SK-N-SH treated with all-trans-retinoic acid at 6 μM for 48 hours (cell line): ENCODE measurements around the gene LSAMP.

ENCODE experiments used
- ATAC-seq: fragments of 200-7000 bp; cut with Tn5 transposase; 3 replicates; pipeline ENCODE4 v1.9.1; 2020; ENCODE audit warnings: mild to moderate bottlenecking, moderate library complexity
- ARNTL ChIP-seq: fragments of 450-650 bp; formaldehyde crosslinking; IDR thresholded peaks from 2 replicates; pipeline ENCODE4 v1.5.0; 2020; ENCODE audit warnings: low read depth, mild to moderate bottlenecking, moderate library complexity, borderline replicate concordance
- BACH2 ChIP-seq: fragments of 250-450 bp; sonication (Bioruptor Pico); IDR thresholded peaks from 2 replicates; pipeline ENCODE4 v1.9.0; 2021; ENCODE audit warnings: mild to moderate bottlenecking, borderline replicate concordance
- CSDC2 ChIP-seq: fragments of 250-450 bp; sonication (Bioruptor Pico); IDR thresholded peaks from 2 replicates; pipeline ENCODE4 v1.5.0; 2020; ENCODE audit warnings: mild to moderate bottlenecking, moderate library complexity
- ESRRG ChIP-seq: fragments of 250-450 bp; sonication (Bioruptor Pico); IDR thresholded peaks from 2 replicates; pipeline ENCODE4 v1.6.1; 2021; ENCODE audit warnings: mild to moderate bottlenecking
- GLIS3 ChIP-seq: fragments of 250-450 bp; sonication (Bioruptor Pico); IDR thresholded peaks from 2 replicates; pipeline ENCODE4 v1.5.0; 2020; ENCODE audit warnings: mild to moderate bottlenecking, moderate library complexity
- ISL1 ChIP-seq: fragments of 250-450 bp; sonication (Bioruptor Pico); IDR thresholded peaks from 2 replicates; pipeline ENCODE4 v2.1.2; 2022; ENCODE audit warnings: mild to moderate bottlenecking, moderate library complexity
- PPARA ChIP-seq: fragments of 250-450 bp; sonication (Bioruptor Pico); IDR thresholded peaks from 2 replicates; pipeline ENCODE4 v1.5.0; 2020; ENCODE audit warnings: mild to moderate bottlenecking, borderline replicate concordance
- RARB ChIP-seq: fragments of 250-450 bp; sonication (Bioruptor Pico); IDR thresholded peaks from 2 replicates; pipeline ENCODE4 v1.8.0; 2021; ENCODE audit warnings: mild to moderate bottlenecking, moderate library complexity
- SNAI2 ChIP-seq: fragments of 250-450 bp; sonication (Bioruptor Pico); IDR thresholded peaks from 2 replicates; pipeline ENCODE4 v1.5.0; 2020; ENCODE audit warnings: mild to moderate bottlenecking, moderate library complexity
- TCF4 ChIP-seq: fragments of 250-450 bp; sonication (Bioruptor Pico); IDR thresholded peaks from 2 replicates; pipeline ENCODE4 v1.8.0; 2021; ENCODE audit warnings: mild to moderate bottlenecking, moderate library complexity, borderline replicate concordance
- TOX ChIP-seq: fragments of 250-450 bp; sonication (Bioruptor Pico); IDR thresholded peaks from 2 replicates; pipeline ENCODE4 v1.8.0; 2021; ENCODE audit warnings: mild to moderate bottlenecking, moderate library complexity, borderline replicate concordance
- ZC3H10 ChIP-seq: fragments of 250-450 bp; sonication (Bioruptor Pico); IDR thresholded peaks from 2 replicates; pipeline ENCODE4 v1.5.1; 2021; ENCODE audit warnings: mild to moderate bottlenecking, moderate library complexity
- ZFP3 ChIP-seq: fragments of 250-450 bp; sonication (Bioruptor Pico); IDR thresholded peaks from 2 replicates; pipeline ENCODE4 v1.5.0; 2020; ENCODE audit warnings: mild to moderate bottlenecking, moderate library complexity
- ZFP30 ChIP-seq: fragments of 450-650 bp; formaldehyde crosslinking; IDR thresholded peaks from 2 replicates; pipeline ENCODE4 v1.5.0; 2022; ENCODE audit warnings: mild to moderate bottlenecking, moderate library complexity
- ZNF565 ChIP-seq: fragments of 450-650 bp; formaldehyde crosslinking; conservative IDR thresholded peaks from 2 replicates; pipeline ENCODE4 v1.5.0; 2020; ENCODE audit warnings: low read depth, mild to moderate bottlenecking, moderate library complexity
- ZNF70 ChIP-seq: fragments of 450-650 bp; formaldehyde crosslinking; IDR thresholded peaks from 2 replicates; pipeline ENCODE4 v1.5.0; 2020; ENCODE audit warnings: mild to moderate bottlenecking, moderate library complexity
- ZNF8 ChIP-seq: fragments of 450-650 bp; formaldehyde crosslinking; IDR thresholded peaks from 2 replicates; pipeline ENCODE4 v1.5.0; 2020; ENCODE audit warnings: mild to moderate bottlenecking, moderate library complexity
- TF ChIP-seq, protein P1 (sequence below): fragments of 250-450 bp; sonication (Bioruptor Pico); IDR thresholded peaks from 2 replicates; pipeline ENCODE4 v1.8.0; 2020; ENCODE audit warnings: mild to moderate bottlenecking, moderate library complexity, borderline replicate concordance
- TF ChIP-seq, protein P2 (sequence below): fragments of 250-450 bp; sonication (Bioruptor Pico); IDR thresholded peaks from 2 replicates; pipeline ENCODE4 v1.5.0; 2020; ENCODE audit warnings: mild to moderate bottlenecking, moderate library complexity
- TF ChIP-seq, protein P3 (sequence below): fragments of 250-450 bp; sonication (Bioruptor Pico); IDR thresholded peaks from 2 replicates; pipeline ENCODE4 v1.5.1; 2021; ENCODE audit warnings: mild to moderate bottlenecking, moderate library complexity
- TF ChIP-seq, protein P4 (sequence below): fragments of 250-450 bp; sonication (Bioruptor Pico); IDR thresholded peaks from 2 replicates; pipeline ENCODE4 v1.8.0; 2021; ENCODE audit warnings: low read depth, mild to moderate bottlenecking, moderate library complexity, borderline replicate concordance
- TF ChIP-seq, protein P5 (sequence below): fragments of 250-450 bp; sonication (Bioruptor Pico); IDR thresholded peaks from 2 replicates; pipeline ENCODE4 v1.5.1; 2020; ENCODE audit warnings: low read depth, mild to moderate bottlenecking, moderate library complexity

LSAMP gene

GRCh38 chr3:116316771-116317170, 128.5 kb downstream of the LSAMP start:
- TF ChIP-seq PPARA (CRISPR knock-in tag) (no peak), RARB (CRISPR knock-in tag) (no peak), CSDC2 (CRISPR knock-in tag) (no peak), GLIS3 (CRISPR knock-in tag) (no peak), SNAI2 (CRISPR knock-in tag) (no peak), ZNF565 (CRISPR knock-in tag) (no peak), ZNF70 (CRISPR knock-in tag) (no peak), ISL1 (no peak), ZC3H10 (CRISPR knock-in tag) (no peak), ESRRG (CRISPR knock-in tag) (no peak), TCF4 (CRISPR knock-in tag) (no peak), ZFP3 (CRISPR knock-in tag) (no peak)
- TF ChIP-seq, protein P1, sequence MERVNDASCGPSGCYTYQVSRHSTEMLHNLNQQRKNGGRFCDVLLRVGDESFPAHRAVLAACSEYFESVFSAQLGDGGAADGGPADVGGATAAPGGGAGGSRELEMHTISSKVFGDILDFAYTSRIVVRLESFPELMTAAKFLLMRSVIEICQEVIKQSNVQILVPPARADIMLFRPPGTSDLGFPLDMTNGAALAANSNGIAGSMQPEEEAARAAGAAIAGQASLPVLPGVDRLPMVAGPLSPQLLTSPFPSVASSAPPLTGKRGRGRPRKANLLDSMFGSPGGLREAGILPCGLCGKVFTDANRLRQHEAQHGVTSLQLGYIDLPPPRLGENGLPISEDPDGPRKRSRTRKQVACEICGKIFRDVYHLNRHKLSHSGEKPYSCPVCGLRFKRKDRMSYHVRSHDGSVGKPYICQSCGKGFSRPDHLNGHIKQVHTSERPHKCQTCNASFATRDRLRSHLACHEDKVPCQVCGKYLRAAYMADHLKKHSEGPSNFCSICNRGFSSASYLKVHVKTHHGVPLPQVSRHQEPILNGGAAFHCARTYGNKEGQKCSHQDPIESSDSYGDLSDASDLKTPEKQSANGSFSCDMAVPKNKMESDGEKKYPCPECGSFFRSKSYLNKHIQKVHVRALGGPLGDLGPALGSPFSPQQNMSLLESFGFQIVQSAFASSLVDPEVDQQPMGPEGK (CRISPR knock-in tag) = no peak
- TF ChIP-seq, protein P2, sequence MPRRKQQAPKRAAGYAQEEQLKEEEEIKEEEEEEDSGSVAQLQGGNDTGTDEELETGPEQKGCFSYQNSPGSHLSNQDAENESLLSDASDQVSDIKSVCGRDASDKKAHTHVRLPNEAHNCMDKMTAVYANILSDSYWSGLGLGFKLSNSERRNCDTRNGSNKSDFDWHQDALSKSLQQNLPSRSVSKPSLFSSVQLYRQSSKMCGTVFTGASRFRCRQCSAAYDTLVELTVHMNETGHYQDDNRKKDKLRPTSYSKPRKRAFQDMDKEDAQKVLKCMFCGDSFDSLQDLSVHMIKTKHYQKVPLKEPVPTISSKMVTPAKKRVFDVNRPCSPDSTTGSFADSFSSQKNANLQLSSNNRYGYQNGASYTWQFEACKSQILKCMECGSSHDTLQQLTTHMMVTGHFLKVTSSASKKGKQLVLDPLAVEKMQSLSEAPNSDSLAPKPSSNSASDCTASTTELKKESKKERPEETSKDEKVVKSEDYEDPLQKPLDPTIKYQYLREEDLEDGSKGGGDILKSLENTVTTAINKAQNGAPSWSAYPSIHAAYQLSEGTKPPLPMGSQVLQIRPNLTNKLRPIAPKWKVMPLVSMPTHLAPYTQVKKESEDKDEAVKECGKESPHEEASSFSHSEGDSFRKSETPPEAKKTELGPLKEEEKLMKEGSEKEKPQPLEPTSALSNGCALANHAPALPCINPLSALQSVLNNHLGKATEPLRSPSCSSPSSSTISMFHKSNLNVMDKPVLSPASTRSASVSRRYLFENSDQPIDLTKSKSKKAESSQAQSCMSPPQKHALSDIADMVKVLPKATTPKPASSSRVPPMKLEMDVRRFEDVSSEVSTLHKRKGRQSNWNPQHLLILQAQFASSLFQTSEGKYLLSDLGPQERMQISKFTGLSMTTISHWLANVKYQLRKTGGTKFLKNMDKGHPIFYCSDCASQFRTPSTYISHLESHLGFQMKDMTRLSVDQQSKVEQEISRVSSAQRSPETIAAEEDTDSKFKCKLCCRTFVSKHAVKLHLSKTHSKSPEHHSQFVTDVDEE (CRISPR knock-in tag) = no peak
- TF ChIP-seq, protein P3, sequence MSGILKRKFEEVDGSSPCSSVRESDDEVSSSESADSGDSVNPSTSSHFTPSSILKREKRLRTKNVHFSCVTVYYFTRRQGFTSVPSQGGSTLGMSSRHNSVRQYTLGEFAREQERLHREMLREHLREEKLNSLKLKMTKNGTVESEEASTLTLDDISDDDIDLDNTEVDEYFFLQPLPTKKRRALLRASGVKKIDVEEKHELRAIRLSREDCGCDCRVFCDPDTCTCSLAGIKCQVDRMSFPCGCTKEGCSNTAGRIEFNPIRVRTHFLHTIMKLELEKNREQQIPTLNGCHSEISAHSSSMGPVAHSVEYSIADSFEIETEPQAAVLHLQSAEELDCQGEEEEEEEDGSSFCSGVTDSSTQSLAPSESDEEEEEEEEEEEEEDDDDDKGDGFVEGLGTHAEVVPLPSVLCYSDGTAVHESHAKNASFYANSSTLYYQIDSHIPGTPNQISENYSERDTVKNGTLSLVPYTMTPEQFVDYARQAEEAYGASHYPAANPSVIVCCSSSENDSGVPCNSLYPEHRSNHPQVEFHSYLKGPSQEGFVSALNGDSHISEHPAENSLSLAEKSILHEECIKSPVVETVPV (CRISPR knock-in tag) = no peak
- no peak for ATAC-seq

DNA sequence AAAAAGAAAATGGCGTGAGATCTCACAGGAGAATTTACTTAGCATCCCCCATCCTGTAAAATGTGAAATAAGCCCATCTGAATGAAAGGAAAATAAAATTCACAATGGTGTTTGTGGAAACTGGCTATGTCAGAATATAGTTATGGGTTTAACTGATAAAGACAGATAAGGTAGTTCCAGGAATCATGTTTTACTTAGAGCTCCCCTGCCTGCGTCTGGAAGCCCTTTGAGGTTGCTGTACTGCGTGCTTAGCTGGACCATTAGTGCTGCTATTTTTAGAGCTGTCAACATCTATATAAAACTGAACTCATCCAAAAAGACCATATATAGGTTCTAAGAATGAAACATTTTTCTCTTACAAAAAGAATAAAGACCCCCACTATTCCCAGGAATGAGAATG, 130.8 kb downstream of the LSAMP start:
- peak; percentile 98 for ATAC-seq
- 0 out of 2 replicates have a peak, but pooled peaks have one; percentile 45 for TF ChIP-seq ZFP3 (CRISPR knock-in tag)
- peak; percentile 70; the same call in 1 of the 2 replicates for TF ChIP-seq ZC3H10 (CRISPR knock-in tag)
- TF ChIP-seq PPARA (CRISPR knock-in tag) = no peak
- no peak for TF ChIP-seq SNAI2 (CRISPR knock-in tag)
- no peak for TF ChIP-seq ARNTL (CRISPR knock-in tag)
- no peak for TF ChIP-seq ZNF70 (CRISPR knock-in tag)
- peak; percentile 92; the same call in 1 of the 2 replicates for TF ChIP-seq TOX (CRISPR knock-in tag)
- no peak for TF ChIP-seq RARB (CRISPR knock-in tag)
- TF ChIP-seq ISL1 = peak; percentile 88
- no peak for TF ChIP-seq ZFP30 (CRISPR knock-in tag)
- no peak for TF ChIP-seq ZNF8
- TF ChIP-seq, all 23 proteins: peak for 4

DNA sequence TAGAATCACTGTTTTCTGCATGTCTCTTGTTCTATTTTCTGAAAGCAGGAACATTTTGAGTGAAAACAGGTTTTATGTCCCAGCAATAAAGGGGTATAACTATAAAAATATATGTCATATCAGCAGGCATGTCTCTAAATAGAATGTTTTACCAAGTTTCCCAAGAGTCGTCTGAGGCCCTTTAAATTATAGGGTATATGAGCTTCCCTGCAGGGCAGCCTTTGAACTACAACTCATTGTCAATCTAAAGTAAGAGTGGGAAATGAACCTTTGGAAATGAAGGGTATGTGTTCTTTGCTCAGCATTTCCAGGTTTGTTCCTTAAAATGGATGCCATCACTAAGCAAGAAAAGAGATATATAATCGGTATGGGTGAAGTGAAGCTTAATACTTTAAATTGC, 138.6 kb downstream of the LSAMP start:
- TF ChIP-seq ISL1 (no peak), ESRRG (CRISPR knock-in tag) (no peak), ZNF565 (CRISPR knock-in tag) (no peak), BACH2 (no peak)
- ATAC-seq = no peak

GRCh38 chr3:116306149-116306548, 139.1 kb downstream of the LSAMP start:
- ATAC-seq = no peak
- TF ChIP-seq ISL1 = no peak
- no peak for TF ChIP-seq ZNF70 (CRISPR knock-in tag)
- no peak for TF ChIP-seq CSDC2 (CRISPR knock-in tag)
- TF ChIP-seq, protein P1 (CRISPR knock-in tag) = no peak
- TF ChIP-seq, protein P3 (CRISPR knock-in tag) = no peak
- no peak for TF ChIP-seq ZC3H10 (CRISPR knock-in tag)
- TF ChIP-seq, protein P4, sequence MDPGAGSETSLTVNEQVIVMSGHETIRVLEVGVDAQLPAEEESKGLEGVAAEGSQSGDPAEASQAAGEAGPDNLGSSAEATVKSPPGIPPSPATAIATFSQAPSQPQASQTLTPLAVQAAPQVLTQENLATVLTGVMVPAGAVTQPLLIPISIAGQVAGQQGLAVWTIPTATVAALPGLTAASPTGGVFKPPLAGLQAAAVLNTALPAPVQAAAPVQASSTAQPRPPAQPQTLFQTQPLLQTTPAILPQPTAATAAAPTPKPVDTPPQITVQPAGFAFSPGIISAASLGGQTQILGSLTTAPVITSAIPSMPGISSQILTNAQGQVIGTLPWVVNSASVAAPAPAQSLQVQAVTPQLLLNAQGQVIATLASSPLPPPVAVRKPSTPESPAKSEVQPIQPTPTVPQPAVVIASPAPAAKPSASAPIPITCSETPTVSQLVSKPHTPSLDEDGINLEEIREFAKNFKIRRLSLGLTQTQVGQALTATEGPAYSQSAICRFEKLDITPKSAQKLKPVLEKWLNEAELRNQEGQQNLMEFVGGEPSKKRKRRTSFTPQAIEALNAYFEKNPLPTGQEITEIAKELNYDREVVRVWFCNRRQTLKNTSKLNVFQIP (CRISPR knock-in tag) = no peak
- TF ChIP-seq BACH2 = no peak
- no peak for TF ChIP-seq ZFP3 (CRISPR knock-in tag)
- no peak for TF ChIP-seq RARB (CRISPR knock-in tag)
- TF ChIP-seq, protein P5, sequence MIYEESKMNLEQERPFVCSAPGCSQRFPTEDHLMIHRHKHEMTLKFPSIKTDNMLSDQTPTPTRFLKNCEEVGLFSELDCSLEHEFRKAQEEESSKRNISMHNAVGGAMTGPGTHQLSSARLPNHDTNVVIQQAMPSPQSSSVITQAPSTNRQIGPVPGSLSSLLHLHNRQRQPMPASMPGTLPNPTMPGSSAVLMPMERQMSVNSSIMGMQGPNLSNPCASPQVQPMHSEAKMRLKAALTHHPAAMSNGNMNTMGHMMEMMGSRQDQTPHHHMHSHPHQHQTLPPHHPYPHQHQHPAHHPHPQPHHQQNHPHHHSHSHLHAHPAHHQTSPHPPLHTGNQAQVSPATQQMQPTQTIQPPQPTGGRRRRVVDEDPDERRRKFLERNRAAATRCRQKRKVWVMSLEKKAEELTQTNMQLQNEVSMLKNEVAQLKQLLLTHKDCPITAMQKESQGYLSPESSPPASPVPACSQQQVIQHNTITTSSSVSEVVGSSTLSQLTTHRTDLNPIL (CRISPR knock-in tag) = no peak
- TF ChIP-seq ZNF565 (CRISPR knock-in tag) = no peak
- no peak for TF ChIP-seq ZNF8
- no peak for TF ChIP-seq ZFP30 (CRISPR knock-in tag)
- TF ChIP-seq SNAI2 (CRISPR knock-in tag) = no peak
